Gastrocnemius medialis (tissue), 4 donors: ENCODE measurements around the gene HOOK2.
A peak's percentile ranks its signal among the peaks of the same experiment; 100 is the strongest.

Experiments used
- CTCF ChIP-seq, 5 experiments: fragments of 450-650 bp in 3 of 5; fragments of 200-600 bp in 2 of 5; sonication (generic) in 2 of 5; IDR thresholded peaks in 4 of 5; conservative IDR thresholded peaks in 1 of 5; 1 replicate in 4 of 5; 2 replicates in 1 of 5; pipeline ENCODE4 v1.5.1; 2016 to 2019; ENCODE audit warnings: antibody characterized with exemption in 5 of 5, mild to moderate bottlenecking in 3 of 5, moderate library complexity in 3 of 5
- POLR2A ChIP-seq, 2 donors: fragments of 450-650 bp; IDR thresholded peaks; one replicate each; pipeline ENCODE4 v1.6.1; 2017; ENCODE audit warnings: antibody characterized with exemption in 2 of 2, mild to moderate bottlenecking in 2 of 2, moderate library complexity in 2 of 2

DNA sequence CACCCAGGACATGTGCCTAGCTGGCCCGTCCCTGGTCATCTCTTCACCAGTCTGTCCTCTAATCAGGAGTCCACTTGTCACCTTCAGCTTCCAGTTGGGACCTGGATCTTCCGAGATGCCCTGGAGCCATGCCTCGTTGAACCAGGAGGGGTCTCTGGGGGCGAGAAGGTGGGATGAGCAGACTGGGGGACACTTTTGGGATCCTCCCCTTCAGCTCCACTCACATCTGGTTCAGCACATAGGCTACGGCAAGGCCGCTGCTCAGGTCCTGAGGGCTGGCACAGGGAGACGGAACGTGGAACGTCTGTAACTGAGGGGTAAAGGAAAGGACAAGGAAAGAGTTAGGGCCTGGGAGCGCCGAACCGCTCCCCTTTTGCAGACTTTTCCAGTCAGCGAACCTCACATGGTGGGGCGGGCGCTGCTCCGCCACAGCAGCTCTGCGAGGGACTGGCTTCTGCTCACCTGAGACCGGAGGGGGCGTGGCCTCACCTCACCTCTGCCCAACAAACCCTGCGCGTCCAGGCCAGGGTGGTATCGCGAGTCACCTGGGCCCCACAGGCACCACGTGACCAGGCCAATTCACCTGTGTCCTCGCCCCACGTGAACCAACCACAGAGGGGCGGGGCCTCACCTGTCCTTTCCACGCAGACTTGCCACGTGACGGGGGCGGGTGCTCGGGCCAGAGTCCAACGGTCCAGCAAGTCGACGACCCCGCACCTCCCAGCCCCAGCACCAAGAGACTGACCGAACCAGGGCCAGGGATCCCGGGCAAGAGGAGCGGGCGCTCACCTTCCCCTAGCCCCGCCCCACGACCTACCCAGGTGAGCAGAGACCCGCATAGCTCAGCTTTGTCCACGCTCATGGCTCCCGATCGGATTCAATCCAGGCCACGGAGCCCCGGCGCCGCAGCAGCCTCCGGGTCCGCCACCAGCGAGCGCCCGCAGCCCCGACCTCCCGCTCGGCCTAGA lies at the start of gene HOOK2:
- no peak for TF ChIP-seq CTCF (IDR thresholded peaks at IDR 0.05 in 4 of 5, conservative IDR thresholded peaks at IDR 0.05 in 1 of 5)
- peak; percentile 10 to 60 for TF ChIP-seq POLR2A (IDR thresholded peaks at IDR 0.05)
